CD1c-positive myeloid dendritic cell (primary cell): ENCODE measurements around the gene HNF1B.
"Not testable (repeated sequence)": the region's sequence is repeated elsewhere in the genome, so short reads cannot be mapped to it uniquely, and the experiment has no call there.

Source experiments
- DNase-seq: peaks from one replicate; pipeline ENCODE4 v3.0.0-alpha.2; 2016; ENCODE audit errors: extremely low spot score

Gene HNF1B

GRCh38 chr17:37702598-37702997 lies 42.3 kb downstream of the HNF1B start:
- no peak for DNase-seq

GRCh38 chr17:37701496-37701898 lies 43.4 kb downstream of the HNF1B start:
- DNase-seq = peak; percentile 49

- DNase-seq = no peak
These were observed 44.0 kb downstream of the HNF1B start for GRCh38 chr17:37700881-37701280.

DNA sequence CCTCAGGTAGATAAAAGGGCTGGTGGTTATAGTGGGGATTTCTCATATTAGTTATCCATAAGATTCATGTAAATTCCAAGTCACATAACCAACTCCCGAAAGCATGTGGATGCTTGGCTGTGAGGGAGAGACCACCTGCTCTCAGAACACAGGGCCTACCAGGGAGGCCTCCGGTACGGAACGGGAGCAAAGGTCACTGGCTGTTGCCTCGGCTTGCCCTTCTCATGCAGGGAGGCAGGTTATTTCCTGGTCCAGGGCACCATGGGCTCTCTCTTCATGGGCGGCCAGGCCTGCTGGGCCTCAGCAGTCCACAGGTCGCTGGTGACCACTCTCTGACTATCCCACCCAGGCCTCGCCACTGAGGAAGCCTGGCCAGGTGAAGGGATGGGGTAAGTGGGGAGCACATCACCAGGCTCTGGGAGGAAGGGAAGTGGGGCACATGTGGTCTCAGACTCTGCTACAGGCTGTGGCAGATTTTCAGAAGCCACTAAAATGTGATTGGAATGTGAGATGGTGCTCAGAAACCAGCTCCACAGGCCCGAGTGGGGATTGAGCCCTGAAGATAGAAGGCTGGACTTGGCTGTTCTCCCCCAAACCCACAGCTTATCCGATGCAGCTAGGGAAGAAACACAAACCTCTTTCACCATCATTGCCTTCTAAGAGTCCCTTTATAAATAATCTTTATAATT lies 45.4 kb downstream of the HNF1B start:
- no peak for DNase-seq

GRCh38 chr17:37698911-37699255 lies 46.0 kb downstream of the HNF1B start:
- no peak for DNase-seq

GRCh38 chr17:37698132-37698910 lies 46.5 kb downstream of the HNF1B start:
- no peak for DNase-seq

DNA sequence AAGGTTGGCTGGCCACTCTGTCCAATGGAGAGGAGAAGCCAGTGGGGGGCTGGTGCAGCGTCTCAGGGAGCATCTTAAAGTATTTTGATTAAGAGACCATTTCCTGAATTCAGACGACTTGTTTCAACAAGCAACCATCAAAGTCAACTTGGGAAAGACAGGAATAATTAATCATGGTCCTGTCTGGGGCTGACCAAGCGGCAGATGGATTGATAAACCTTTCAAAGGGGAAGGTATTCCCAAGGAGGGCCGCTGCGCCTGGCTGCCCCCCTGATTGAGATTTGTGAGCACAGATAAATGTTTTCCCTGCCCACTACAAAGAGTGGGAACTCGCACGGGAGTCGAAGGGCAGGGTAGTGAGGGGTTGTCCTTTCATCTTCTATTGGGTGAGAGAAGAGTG lies 47.5 kb downstream of the HNF1B start:
- DNase-seq = no peak

DNA sequence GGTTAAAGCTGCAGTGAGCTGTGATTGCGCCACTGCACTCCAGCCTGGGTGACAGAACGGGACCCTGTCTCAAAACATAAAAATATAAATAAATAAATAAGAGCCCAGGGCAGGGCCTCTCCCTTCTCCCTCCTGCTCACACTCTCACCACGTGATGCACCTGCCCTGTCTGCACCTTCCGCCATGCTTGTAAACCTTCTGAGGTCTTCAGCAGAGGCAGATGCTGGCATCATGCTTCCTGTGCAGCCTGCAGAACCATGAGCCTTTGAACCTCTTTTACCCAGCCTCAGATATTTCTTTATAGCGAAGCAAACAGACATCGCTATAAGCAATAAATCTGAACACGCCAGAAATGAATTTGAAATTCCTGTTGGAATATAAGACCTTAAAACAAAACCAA lies 48.5 kb downstream of the HNF1B start:
- DNase-seq = no peak

DNA sequence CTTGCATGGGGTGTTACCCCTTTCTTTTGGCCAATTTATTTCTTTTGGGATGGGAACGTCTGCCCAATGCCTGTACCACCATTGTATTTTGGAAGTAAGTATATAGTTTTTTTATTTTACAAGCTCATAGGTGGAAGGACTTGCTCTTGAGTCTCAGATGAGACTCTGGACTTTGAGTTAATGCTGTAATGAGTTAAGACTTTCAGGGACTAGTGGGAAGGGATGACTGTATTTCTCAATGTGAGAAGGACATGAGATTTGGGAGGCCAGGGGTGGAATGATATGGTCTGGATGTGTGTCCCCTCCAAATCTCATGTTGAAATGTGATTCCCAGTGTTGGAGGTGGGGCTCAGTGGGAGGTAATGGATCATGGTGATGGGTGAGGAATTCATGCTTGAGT lies 49.1 kb downstream of the HNF1B start:
- no peak for DNase-seq

DNA sequence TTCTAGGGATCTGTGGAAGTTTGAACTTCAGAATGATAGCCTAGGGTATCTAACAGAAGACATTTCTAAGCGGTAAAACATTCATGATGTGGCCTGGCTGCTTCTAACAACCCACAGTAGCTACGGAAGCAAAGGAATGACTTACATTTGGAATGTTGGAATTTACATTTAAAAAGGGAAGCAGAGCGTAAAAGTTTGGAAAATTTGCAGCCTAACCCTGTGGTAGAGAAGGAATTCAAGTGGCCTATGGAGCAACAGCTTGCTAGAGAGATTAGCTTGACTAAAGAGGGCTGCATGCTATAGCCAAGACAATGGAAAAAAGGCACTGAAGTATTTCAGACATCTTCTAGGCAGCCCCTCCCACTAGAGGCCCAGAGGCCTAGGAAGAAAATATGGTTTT lies 50.1 kb downstream of the HNF1B start:
- no peak for DNase-seq

DNA sequence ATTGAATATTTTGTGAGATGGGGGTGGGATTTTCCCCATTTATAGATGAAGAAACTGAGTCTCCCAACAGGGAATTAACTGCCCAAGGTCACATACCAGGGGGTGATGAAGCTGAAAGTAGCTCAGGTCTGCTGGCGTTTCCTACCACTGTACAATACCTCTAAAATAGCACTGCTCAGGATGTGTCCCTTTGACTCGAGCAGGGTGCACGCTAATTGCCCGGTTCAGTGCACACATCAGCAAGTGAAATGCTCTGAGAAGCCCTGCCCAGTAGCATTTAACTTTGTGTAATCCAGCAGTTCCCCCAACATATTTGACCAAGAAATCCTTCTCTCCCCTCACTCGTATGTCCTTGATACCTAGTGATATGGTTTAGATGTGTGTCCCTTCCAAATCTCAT lies 51.5 kb downstream of the HNF1B start:
- DNase-seq = no peak

GRCh38 chr17:37691807-37692206 lies 53.1 kb downstream of the HNF1B start:
- no peak for DNase-seq

DNA sequence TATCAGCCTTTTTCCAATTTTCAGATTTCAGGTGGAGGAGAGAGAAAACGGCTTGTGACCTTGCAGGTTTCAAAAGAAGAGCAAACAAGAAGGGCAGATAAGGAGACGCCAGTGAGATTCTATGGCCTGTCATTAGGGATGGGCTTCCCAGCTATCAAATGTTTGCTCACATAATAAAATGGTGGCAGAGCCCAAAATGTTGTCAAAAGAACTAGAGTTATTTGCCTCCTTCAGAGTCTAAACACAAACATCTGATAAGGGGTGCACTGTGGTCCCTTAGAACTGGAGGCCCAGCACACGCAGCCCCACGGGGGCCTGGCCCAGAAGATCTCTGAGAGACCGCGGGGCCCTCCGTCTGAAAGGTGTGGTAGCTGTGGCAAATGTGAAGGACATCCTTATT lies 55.5 kb downstream of the HNF1B start:
- no peak for DNase-seq

GRCh38 chr17:37683454-37683984 lies 61.3 kb downstream of the HNF1B start:
- no peak for DNase-seq

GRCh38 chr17:37682007-37682406 lies 62.9 kb downstream of the HNF1B start:
- no peak for DNase-seq

DNA sequence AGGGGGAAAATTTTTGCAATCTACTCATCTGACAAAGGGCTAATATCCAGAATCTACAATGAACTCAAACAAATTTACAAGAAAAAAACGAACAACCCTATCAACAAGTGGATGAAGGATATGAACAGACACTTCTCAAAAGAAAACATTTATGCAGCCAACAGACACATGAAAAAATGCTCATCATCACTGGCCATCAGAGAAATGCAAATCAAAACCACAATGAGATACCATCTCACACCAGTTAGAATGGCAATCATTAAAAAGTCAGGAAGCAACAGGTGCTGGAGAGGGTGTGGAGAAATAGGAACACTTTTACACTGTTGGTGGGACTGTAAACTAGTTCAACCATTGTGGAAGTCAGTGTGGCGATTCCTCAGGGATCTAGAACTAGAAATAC lies 64.9 kb downstream of the HNF1B start:
- DNase-seq = not testable (repeated sequence)

DNA sequence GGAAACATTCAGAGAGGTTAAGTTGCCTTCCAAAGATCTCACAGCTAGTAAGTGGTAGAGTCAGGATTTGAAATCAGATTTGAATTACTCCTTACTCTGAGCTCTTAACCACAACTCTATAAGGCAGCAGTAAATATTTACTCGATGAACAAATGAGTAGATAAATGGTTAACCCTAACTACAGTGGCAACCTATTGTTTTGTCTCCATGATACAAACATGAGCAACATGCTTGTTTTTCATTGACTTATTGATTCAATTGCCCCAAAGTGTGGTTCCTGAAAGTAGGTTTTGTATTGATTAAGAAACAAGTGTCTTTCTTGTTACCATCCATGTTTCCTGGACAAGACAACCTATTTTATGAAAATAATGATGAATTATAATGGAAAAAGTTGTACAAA lies 66.8 kb downstream of the HNF1B start:
- no peak for DNase-seq

- DNase-seq = no peak
These were observed 67.8 kb downstream of the HNF1B start for GRCh38 chr17:37677021-37677420.

GRCh38 chr17:37676115-37676925 lies 68.5 kb downstream of the HNF1B start:
- DNase-seq = no peak

GRCh38 chr17:37674511-37674910 lies 70.3 kb downstream of the HNF1B start:
- DNase-seq = no peak

DNA sequence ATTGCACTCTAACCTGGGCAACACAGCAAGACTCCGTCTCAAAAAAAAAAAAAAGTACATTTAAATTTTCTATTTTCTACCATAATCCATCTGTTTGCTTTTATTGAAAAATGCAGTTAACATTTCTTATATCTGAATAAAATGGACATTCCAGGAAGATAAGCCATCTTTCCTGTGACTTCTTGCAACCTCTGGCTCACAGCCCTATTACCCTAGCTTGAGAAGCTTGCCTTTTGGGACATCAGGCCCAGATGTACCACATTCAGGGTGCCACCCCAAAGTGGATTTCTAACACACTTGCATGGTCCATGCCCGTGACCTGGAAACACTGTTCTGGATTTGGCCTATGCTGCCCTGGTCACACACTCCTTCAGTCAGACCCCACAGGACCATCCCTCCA lies 71.5 kb downstream of the HNF1B start:
- no peak for DNase-seq

- no peak for DNase-seq
These were observed 72.2 kb downstream of the HNF1B start for GRCh38 chr17:37672548-37673078.
